Muscle of back (tissue), 11 donors: ENCODE results near the gene LSAMP. TPM values are rescaled to one million over a fixed set of nuclear protein-coding genes. Genes with fewer than 3 reads are reported as not detected.
"Not testable (repeated sequence)": the region's sequence is repeated elsewhere in the genome, so short reads cannot be mapped to it uniquely, and the experiment has no call there.

Experiments
- DNase-seq, 3 donors: peaks; one replicate each; pipeline versions ENCODE4 v3.0.0 to v3.0.0-alpha.2; 2013
- polyA plus RNA-seq, 10 donors: library from polyadenylated mRNA; unstranded; fragments of 120-200 nt; gene quantifications; one replicate each; pipeline ENCODE4 v1.2.1, GENCODE V29; 2013; ENCODE audit not compliant: insufficient read length in 10 of 10

Gene LSAMP
- polyA plus RNA-seq, 10 donors: 6.6 to 18.1 (median 10.3) TPM

- DNase-seq: no peak
Measured at GRCh38 chr3:116246406-116246980, 198.8 kb downstream of the LSAMP start.

DNA sequence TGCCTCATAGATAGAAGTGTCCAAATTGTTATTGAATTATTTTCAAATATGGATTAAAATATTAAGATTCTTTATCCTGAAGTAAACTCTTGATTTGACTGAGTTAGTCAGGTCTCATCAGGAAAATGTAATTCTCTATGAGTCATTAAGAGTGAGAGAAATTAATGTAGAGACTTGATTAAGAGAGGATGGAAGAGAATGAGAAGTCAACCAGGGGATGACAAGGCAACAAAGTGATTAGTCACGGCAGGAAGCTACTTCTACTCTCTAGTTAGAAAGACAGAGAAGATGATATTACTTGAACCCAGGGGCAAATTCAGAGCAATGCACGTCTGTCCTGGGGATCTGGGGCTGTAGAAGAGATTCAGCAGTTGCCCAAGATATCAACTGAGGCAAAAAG lies 202.5 kb downstream of the LSAMP start:
- DNase-seq: no peak

DNA sequence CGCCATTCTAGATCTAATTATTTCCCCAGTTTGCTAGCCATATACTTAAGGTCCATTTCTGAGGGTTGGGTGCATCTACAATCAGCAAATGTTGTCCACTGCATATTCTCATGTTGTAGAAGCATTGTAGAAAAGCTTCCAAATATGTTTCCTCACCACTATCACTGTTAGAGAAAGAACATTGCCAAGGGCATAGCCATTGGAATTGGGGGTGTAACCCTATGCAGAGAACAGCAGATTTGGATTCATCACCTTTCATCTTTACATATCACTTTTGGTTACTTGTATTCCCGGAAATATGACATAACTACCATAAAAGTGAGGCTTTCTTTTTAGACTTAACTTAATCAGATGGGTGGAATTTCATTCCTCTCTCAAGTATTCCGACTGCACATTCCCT lies 203.6 kb downstream of the LSAMP start:
- DNase-seq: no peak

- peak in 1 of 3 donors; percentile 71 for DNase-seq
Measured at GRCh38 chr3:116240261-116240660, 205.0 kb downstream of the LSAMP start.

DNA sequence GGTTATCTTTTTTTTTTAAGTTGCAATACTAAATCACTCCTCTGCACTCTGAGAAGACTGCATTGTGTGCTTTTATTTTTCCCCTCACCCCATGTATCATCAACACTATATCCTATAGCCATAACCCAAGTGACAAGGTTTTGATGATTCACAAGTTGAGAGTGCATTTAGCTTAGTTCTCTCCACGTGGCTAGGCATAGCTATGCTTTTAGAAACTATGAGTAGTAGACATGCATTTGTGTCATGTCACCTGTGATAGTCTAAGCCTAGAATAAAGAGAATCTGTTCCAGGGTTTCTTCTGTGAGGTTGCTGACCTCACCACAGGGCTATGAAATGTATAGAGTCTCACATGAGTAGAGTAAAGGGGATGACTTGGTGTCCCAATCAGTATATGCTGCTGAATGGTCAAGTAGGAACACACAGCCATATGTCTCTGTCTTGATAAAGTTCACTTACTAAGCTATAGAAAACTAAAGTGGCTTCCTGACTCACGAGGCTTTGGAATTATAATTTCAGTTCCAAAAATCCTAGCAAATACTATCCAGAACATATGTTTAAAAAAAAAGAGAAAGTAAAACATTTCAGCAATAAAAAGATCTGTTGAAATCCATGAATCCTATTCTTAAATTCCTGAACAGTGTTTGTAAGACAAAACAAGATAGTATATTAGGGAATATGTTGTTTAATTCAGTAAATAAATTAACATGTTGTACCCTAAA lies 206.3 kb downstream of the LSAMP start:
- peak in 1 of 3 donors; percentile 56 for DNase-seq

- no peak for DNase-seq
Measured at GRCh38 chr3:116233711-116234357, 211.5 kb downstream of the LSAMP start.

- no peak for DNase-seq
Measured at GRCh38 chr3:116230431-116231020, 214.8 kb downstream of the LSAMP start.

DNA sequence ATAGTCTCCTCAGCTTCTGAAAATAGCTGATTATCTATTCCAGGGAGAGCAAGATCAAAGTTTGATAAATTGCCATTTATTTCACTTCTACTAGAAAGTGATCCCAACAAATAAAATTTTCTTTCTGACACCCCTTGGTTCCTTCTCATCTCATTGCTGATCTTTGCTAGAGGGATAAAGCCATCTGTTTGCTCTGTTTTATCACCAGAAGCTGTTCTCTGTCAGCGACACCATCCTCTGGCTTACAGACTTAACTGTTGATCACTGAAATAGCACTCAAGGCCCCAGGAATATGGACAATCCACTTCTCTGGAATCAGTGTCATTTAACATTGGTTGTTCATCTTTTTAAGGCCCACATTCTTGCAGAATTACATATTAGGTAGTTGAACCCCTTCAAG lies 219.0 kb downstream of the LSAMP start:
- DNase-seq: no peak

GRCh38 chr3:116216761-116217160 lies 228.5 kb downstream of the LSAMP start:
- DNase-seq: no peak

GRCh38 chr3:116211901-116212300 lies 233.4 kb downstream of the LSAMP start:
- no peak for DNase-seq

GRCh38 chr3:116208830-116209229 lies 236.5 kb downstream of the LSAMP start:
- DNase-seq: not testable (repeated sequence)

DNA sequence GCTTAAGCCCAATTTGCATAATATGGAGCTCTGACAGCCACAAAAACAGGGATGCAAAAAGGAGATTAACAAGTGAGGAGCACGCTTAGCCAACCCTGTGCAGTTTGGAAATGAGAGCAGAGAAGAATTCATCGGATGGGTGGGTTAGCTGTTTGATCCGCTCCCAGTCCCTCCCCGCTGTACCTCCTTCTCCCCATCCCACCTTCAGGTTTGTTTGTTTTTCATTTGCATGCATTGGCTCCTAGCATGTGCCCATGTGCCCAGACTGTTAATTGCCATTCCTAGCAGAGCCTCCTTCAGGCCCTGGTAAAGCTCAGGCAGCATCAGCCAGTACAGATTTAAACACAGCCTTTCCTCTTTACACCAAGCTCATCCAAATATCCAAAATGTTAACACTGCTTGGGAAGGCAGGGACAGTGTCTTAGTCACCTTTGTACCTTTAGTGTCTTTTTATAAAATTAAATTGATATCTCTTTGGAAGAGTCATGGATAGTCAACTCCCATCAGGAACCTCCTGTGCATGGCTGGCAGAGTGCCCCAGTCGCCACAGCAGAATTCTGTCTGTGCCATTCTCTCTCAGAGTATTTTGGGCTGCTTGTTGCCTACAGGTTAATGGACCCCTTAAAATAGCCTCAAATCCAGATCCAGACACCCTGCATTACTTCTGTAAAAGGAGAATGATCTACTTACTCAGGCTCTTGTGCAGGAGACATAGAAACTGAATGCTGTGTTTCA lies 244.2 kb downstream of the LSAMP start:
- no peak for DNase-seq

DNA sequence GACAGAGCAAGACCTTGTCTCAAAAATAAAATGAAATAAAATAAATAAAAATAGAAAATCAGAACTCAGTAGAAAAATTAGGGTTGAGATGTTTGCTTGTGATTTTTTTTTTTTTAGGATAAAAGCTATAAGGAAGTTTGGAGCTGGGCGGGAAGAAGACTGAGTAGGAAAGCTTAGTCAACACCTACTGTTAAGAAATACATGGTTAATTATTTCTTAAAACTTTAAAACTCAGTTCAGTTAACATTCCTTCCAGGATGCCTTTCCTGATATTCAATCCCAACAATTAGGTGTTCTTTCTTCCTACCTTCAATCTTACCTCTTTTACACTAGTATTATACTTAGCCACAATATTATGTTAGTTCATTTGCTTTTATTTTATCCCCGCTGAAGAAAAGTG lies 246.2 kb downstream of the LSAMP start:
- DNase-seq: no peak

DNA sequence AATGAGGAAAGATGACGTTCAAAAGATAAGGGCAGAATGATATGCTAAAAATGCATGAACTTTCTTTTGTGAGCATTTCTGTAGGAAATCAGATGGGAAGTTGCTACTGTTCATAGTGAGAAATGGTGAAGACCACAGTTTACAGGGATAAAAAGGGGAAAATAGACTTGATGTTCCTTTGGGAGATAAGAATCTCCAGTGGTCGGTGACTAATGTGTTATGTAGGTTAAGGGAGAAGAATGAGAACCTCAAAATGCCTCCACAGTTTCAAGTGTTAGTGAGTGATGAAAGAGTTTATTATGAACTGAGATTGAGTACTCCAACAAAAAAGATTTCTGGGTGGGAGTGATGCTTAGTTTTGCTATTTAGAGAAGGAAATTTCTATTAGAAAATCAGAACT lies 247.2 kb downstream of the LSAMP start:
- no peak for DNase-seq

DNA sequence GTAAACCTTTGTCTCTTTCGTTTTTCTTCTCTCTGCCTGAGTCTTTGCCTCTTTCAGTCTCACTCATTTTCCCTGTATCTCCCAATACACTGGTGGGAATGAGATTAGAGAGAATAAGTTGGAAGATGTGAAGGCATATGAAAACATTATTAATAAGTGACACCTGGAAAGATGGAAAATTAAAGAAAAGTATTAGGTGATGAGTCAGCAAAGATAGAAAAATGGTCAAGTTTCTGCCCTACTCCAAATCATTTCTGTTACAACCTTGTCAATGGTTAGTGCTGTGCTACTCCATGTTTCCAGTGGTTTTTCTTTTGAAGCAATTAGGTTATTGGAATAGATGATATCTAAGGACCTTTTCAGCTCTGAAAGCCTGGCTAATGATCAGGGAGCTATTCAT lies 252.8 kb downstream of the LSAMP start:
- no peak for DNase-seq

DNA sequence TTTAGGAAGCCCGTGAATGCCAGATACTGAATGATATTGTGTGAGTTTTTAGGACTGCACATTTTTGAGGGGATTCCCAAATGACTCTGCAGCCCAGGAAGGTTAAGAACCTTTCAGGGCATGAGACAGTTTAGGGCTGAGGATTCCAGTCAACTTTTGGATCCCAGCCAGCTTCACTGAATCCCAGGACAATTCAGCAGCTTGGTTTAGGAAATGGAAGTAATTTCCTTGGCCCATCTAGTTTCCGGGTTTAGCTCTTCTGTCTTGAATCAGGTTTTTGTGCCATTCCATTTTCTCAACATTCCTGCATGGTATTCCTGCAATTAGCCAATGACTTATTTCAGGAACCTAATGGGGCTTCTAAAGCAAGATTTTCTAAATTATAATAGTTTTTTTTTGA lies 253.9 kb downstream of the LSAMP start:
- DNase-seq: no peak

GRCh38 chr3:116190095-116190494 lies 255.2 kb downstream of the LSAMP start:
- DNase-seq: no peak

DNA sequence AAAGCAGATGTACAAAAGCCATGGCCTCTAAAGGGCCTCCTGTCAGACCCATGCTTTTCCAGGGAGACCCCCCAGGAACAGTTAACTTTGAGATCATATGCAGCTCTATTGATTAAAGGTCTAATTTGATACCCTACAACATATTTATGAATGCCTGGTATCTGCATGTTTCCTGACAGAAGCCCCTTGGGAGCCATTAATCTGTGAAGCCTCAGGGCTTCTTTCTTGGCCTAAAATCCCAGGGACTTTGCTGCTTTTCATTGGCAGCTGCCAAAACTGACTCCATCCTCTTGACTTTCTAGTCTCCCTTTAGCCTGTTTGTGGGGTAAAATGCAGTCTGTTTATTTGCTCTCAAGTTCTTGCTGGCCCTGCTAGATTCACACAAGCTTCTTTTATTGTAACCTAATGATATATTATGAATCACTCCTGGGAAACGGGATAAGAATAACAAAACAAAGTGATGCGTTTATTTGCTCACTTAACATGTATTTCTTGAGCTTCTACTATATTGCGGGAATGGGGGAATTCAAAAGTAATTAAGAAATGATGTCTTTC lies 257.0 kb downstream of the LSAMP start:
- peak in 1 of 3 donors; percentile 17 for DNase-seq

- DNase-seq: no peak
Measured at GRCh38 chr3:116186049-116186448, 259.2 kb downstream of the LSAMP start.

DNA sequence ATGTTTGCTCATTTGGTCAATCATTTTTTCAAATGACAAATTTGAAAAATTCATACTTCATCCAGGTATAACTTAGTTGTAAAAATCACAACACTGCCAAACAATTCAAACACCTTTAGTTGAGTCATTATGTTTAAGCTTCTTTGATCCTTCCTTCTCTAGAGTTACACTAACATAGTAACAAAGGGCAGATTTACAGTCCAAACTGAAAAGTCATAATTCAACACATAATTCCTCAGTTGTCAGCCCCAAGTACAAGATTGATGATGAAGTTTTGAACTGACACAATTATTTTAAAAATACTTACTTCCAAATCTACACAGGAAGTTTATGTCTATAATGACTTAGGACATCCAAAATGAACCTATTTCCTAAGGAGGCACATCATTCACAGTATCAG lies 264.1 kb downstream of the LSAMP start:
- no peak for DNase-seq

DNA sequence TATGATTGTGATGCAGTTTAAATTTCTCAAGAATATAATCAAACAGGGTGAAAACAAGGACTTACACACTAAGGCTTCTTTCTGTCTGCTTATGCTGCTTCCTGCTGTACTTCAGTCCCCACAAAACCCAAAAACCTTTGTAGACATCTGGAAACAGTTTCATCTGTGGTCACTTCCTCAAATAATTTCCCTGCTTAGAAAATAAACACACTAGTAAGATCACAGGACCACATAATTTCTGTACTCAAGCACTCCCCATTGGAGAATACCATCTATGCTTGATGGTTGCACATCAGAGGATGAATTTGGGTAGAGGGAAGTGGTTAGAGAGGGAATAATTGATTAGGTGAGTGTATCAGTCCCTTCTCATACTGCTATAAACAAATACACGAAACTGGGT lies 266.2 kb downstream of the LSAMP start:
- peak; percentile 25 to 59 (median 34) for DNase-seq
